IPS-20b (cell line): ENCODE data around the gene WDR91.
"Not testable (repeated sequence)": the region's sequence is repeated elsewhere in the genome, so short reads cannot be mapped to it uniquely, and the experiment has no call there.

Experiments used
- H3K27ac ChIP-seq: one replicate; pipeline ENCODE4 v1.5.1; 2013; ENCODE audit warnings: low read length
- H3K27me3 ChIP-seq: 2 replicates; pipeline ENCODE4 v1.6.1; 2013; ENCODE audit warnings: mild to moderate bottlenecking, low read length, inconsistent platforms; ENCODE audit not compliant: insufficient read depth
- H3K36me3 ChIP-seq: 2 replicates; pipeline ENCODE4 v1.6.1; 2013; ENCODE audit warnings: low read depth, mild to moderate bottlenecking, inconsistent platforms, low read length, moderate library complexity; ENCODE audit not compliant: insufficient read depth
- H3K4me1 ChIP-seq: 2 replicates; pipeline ENCODE4 v1.6.1; 2013; ENCODE audit warnings: mild to moderate bottlenecking, control low read depth, inconsistent platforms, low read length, moderate library complexity; ENCODE audit not compliant: insufficient read depth
- H3K4me3 ChIP-seq: 2 replicates; pipeline ENCODE4 v1.5.1; 2013; ENCODE audit warnings: mild to moderate bottlenecking, low read length, inconsistent platforms
- H3K9ac ChIP-seq: 2 replicates; pipeline ENCODE4 v1.6.1; 2013; ENCODE audit warnings: low read depth, mild to moderate bottlenecking, inconsistent platforms, low read length, moderate library complexity
- H3K9me3 ChIP-seq: 2 replicates; pipeline ENCODE4 v1.6.1; 2013; ENCODE audit warnings: mild to moderate bottlenecking, low read depth, low read length, inconsistent platforms; ENCODE audit not compliant: insufficient read depth

WDR91 gene

DNA sequence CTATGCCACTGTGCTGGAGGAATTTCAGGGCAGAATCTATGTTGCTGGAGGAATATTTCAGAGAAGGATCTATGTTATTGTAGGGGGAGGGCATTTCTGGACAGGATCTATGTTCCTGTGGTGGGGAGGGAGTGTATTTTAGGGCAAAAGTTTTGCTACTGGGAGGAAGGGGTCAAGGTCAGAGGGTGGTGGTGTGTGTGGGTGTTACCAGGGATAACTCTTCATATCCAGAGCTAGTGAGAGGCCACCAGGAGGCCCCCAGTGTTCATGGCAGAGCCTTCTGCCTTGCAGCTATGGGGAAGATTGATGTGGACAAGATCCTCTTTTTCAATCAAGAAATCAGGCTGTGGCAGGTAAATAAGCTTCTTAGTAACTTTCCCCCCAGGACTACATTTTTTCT lies 20.4 kb upstream of the WDR91 start:
- Histone ChIP-seq H3K27me3 (no peaks in the 10 kb centered on the region), H3K9ac (no peak overlapping the region), H3K27ac (no peak overlapping the region)

DNA sequence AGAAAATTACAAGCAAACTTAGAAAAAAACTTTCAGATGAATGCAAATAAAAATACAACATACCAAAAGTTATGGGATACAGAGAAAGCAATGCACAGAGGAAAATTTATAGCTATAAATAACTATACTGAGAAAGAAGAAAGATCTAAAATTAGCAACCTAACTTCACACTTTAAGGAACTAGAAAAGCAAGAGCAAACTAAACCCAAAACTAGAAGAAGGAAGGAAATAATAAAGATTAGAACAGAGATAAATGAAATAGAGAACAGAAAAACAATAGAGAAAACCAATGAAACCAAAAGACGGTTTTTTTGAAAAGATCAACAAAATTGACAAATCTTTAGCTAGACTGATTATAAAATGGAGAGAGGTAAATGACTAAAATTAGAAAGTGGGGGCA lies 12.7 kb upstream of the WDR91 start:
- H3K9me3 ChIP-seq, result no peaks in the 10 kb centered on the region
- H3K27me3 ChIP-seq, result no peaks in the 10 kb centered on the region
- H3K36me3 ChIP-seq, result no peaks in the 10 kb centered on the region
- H3K9ac ChIP-seq, result no peak overlapping the region
- H3K27ac ChIP-seq, result no peak overlapping the region
- H3K4me1 ChIP-seq, result peaks cover 8% of the 10 kb centered on the region
- H3K4me3 ChIP-seq, result no peak overlapping the region

More for the DNA sequence above, 20.4 kb upstream of the WDR91 start:
- Histone ChIP-seq H3K36me3 (no peaks in the 10 kb centered on the region), H3K9me3 (no peaks in the 10 kb centered on the region), H3K4me1 (no peaks in the 10 kb centered on the region), H3K4me3 (no peak overlapping the region)

DNA sequence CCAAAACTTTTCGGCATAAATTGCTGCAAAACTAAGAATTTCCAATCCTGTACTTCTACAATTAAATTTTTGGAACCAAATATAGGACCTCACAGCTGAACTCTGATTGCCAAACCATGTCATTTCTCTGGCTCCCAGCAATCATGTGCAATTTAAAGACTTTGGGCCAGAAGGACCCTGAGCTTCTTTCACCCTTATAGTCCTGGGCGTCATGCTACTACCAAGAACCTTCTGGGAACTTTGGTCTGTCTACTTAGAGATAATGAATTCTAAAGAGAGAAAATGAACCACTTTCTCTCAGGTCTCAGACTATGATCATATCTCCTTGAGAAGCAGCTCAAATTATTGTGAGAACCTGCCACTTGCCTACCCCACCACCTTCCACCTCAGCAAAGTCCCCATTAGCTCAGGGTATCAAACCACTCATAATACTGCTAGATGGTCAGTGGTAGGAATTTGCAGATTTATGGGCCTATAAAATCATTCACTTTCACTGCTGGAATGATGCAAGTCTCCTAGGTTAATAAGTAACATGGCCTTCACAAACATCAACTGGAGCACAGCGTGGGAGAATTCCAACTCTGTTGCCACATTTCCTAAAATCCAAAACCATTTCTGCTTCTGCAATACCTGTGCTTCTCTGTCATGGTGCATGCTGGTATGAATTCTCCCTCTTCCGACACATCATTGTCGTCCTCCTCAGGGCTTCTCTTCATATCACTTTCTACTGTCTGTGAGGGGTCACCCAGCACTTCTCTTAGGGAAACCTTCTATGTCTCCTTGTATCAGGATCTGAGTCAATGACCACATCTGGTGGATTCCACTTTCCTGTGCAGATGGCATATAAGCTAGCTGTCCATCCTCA lies 6.6 kb upstream of the WDR91 start:
- peaks cover 8% of the 10 kb centered on the region for H3K4me1 ChIP-seq
- H3K27me3 ChIP-seq, result no peaks in the 10 kb centered on the region
- no peak overlapping the region for H3K27ac ChIP-seq
- H3K36me3 ChIP-seq, result no peaks in the 10 kb centered on the region
- no peaks in the 10 kb centered on the region for H3K9me3 ChIP-seq
- no peak overlapping the region for H3K4me3 ChIP-seq
- H3K9ac ChIP-seq, result no peak overlapping the region

DNA sequence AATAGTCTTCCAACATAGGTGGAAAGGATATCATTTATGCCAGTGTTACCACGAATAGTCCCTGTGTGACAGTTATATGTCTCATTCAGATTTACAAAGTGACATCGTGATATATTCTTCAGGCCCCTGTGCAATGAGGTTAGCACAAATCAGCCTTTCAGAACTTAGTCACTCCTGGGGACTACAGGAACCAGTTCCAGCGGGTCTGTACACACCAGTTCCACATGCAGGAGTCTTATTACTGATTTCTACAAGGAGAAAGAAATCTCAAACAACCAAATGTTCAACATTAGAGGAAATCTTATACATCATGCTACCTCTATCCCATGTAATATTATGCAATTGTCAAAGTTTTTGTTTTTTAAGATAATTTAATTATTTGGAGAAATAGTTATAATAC lies 4.4 kb upstream of the WDR91 start:
- Histone ChIP-seq H3K9ac (no peak overlapping the region), H3K9me3 (no peaks in the 10 kb centered on the region), H3K36me3 (no peaks in the 10 kb centered on the region), H3K4me1 (no peaks in the 10 kb centered on the region; the same call in 1 of the 2 replicates), H3K4me3 (no peak overlapping the region), H3K27me3 (peaks cover 4% of the 10 kb centered on the region), H3K27ac (no peak overlapping the region)

DNA sequence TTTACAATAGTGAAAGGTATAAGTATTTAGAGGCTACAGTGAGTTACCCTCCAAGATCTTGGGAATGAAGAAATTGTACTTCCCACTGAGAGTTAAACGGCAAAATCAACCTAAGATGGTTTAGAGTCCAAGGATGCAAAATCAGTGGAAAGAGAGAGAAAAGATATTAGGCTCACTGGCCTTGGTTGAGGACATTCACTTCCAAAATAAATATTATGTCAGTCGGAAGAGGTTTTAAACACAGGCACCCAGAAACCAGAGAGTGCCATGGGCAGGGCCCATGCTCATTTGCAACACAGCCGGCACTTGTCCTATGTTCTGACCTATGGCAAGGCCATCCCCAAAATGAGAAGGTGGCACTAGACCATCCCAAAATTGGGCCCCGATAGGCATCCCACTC lies 3.9 kb upstream of the WDR91 start:
- no peak overlapping the region for H3K4me3 ChIP-seq
- no peak overlapping the region for H3K27ac ChIP-seq
- H3K4me1 ChIP-seq, result no peaks in the 10 kb centered on the region; the same call in 1 of the 2 replicates
- H3K9me3 ChIP-seq, result no peaks in the 10 kb centered on the region
- H3K27me3 ChIP-seq, result peaks cover 9% of the 10 kb centered on the region
- no peak overlapping the region for H3K9ac ChIP-seq
- no peaks in the 10 kb centered on the region for H3K36me3 ChIP-seq

DNA sequence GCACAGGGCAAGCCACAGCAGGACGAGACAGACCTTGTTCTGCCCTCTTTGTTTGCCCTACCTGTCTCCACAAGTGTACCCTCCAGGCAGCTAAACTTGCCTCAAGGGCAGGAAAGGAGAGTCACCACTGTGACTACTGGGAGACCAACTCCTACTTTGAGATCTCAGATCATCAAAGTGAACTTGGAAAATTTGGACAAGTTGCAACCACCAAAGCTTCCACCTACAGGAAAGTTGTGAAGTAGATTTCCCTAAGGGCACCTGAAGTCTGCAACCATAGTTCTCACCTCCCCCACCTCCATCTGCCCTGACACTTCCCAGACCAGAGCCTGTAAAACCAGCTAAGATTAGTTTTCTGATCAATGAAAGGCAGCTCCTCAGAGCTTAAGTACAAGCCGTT lies 2.5 kb upstream of the WDR91 start:
- Histone ChIP-seq H3K4me3 (no peak overlapping the region), H3K9ac (no peak overlapping the region), H3K9me3 (no peaks in the 10 kb centered on the region), H3K27ac (no peak overlapping the region), H3K27me3 (peaks cover 9% of the 10 kb centered on the region), H3K4me1 (no peaks in the 10 kb centered on the region; the same call in 1 of the 2 replicates), H3K36me3 (no peaks in the 10 kb centered on the region)

DNA sequence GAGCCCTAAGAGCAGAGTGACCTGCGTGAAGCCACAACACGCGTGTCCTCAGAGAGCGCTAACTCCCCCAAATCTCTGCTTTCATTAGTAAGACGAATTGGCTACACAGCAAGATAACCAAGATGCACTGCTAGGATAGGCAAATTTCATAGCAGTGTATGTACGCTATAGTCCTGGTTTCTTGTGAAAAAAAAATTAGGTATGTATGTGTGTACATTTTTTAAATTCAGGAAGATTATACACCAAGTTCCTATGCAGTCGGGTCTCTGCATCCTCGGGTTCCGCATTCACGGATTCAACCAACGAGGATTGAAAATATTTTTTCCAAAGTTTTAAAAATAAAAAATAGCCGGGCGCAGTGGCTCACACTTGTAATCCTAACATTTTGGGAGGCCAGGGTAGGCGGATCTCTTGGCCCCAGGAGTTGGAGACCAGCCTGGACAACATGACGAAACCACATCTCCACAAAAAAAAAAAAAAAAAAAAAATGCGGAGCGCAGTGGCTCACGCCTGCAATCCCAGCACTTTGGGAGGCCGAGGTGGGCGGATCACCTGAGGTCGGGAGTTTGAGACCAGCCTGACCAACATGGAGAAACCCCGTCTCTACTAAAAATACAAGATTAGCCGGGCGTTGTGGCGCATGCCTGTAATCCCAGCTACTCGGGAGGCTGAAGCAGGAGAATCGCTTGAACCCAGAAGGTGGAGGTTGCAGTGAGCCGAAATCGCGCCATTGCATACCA lies 790 bp upstream of the WDR91 start:
- Histone ChIP-seq H3K9ac (peak overlapping the region; percentile 65; the same call in 1 of the 2 replicates), H3K4me3 (peak overlapping the region; percentile 77)
- H3K27ac ChIP-seq, H3K4me1 ChIP-seq, H3K9me3 ChIP-seq, H3K36me3 ChIP-seq, H3K27me3 ChIP-seq: not testable (repeated sequence)

DNA sequence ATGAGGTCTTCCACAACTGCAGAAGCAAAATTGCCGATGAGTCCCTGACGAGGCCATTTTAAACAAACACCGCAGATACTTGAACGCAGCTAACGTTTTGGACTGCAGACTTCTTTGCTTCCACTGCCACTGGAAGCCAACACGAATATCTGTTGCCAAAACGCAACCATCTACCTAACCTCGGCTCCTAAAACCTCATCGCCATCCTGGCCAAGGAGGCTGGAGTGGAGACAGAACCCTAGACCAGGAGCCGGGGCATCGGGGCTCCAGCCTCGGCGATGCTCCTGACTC lies 493 bp downstream of the WDR91 start:
- H3K27me3 ChIP-seq, result peaks cover 9% of the 10 kb centered on the region
- H3K9ac ChIP-seq, result peak overlapping the region; percentile 76; the same call in 1 of the 2 replicates
- H3K9me3 ChIP-seq, result no peaks in the 10 kb centered on the region
- H3K27ac ChIP-seq, result no peak overlapping the region
- H3K36me3 ChIP-seq, result no peaks in the 10 kb centered on the region
- H3K4me1 ChIP-seq, result no peaks in the 10 kb centered on the region; the same call in 1 of the 2 replicates
- H3K4me3 ChIP-seq, result peak overlapping the region; percentile 77

DNA sequence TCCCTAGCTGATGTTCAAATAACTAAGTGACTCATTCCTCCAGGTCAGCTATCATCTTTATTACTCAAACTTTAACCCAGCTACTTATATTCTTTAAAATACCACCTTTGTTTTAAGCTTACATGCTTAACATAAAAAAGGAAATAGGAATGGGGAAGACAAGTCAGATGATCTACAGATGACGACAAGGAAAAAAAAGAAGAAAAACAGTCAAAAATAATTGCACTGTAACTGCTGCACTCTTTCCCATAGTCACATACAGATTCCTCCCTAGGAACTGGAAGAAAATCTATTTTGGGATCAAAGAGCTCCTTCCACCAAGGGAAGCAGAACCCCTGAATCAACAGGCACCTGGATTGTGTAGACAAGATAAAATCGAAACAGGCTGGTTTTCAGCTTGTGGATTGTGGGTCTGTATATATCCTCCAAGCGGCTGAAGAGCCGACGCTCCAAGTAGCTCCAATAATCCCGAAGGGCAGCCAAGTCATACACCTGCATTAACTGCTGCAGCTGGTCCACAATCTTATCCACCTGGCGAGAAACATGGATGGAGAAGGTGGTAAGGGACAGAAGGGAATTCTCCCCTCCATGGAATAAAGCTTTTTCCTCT lies 2.0 kb downstream of the WDR91 start:
- no peaks in the 10 kb centered on the region; the same call in 1 of the 2 replicates for H3K4me1 ChIP-seq
- H3K36me3 ChIP-seq, result peaks cover 11% of the 10 kb centered on the region; the same call in 1 of the 2 replicates
- H3K4me3 ChIP-seq, result no peak overlapping the region
- peaks cover 9% of the 10 kb centered on the region for H3K27me3 ChIP-seq
- H3K9me3 ChIP-seq, result no peaks in the 10 kb centered on the region
- no peak overlapping the region for H3K27ac ChIP-seq
- no peak overlapping the region for H3K9ac ChIP-seq

DNA sequence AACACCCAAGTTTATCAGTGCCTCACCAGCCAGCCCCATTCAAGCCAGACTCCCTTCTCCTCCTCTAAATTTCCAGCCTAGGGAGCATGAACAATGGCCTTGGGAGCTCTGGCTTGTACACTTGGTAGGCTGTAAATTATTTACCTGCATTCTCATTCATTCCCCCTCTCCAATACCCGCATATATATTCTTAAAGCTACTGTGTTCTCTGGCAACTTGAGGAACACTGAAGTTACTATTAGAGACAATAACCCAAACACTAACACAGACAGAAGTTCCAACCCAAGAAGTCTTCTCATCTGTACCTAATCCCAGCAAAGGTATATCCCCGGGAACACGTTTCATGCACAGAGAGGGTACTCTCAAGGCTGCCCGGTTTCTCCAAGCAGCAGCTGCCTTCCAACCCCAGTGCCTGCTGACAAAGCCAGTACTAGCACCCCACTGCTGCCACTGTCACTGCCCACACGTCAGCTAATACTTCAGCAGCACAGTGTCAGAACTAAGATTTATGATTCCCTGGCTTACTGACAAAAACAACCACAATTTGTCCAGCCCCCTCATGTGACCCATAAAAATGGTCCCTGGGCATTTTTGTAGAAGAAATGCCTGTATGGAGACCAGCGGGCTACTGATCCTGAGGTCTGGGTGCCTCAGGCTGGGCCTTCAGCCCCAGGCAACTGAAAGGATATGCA lies 3.1 kb downstream of the WDR91 start:
- H3K27ac ChIP-seq, result no peak overlapping the region
- H3K4me3 ChIP-seq, result no peak overlapping the region
- peaks cover 19% of the 10 kb centered on the region; the same call in 1 of the 2 replicates for H3K36me3 ChIP-seq
- H3K9me3 ChIP-seq, result no peaks in the 10 kb centered on the region
- H3K9ac ChIP-seq, result no peak overlapping the region
- H3K4me1 ChIP-seq, result no peaks in the 10 kb centered on the region; the same call in 1 of the 2 replicates
- H3K27me3 ChIP-seq, result peaks cover 9% of the 10 kb centered on the region

DNA sequence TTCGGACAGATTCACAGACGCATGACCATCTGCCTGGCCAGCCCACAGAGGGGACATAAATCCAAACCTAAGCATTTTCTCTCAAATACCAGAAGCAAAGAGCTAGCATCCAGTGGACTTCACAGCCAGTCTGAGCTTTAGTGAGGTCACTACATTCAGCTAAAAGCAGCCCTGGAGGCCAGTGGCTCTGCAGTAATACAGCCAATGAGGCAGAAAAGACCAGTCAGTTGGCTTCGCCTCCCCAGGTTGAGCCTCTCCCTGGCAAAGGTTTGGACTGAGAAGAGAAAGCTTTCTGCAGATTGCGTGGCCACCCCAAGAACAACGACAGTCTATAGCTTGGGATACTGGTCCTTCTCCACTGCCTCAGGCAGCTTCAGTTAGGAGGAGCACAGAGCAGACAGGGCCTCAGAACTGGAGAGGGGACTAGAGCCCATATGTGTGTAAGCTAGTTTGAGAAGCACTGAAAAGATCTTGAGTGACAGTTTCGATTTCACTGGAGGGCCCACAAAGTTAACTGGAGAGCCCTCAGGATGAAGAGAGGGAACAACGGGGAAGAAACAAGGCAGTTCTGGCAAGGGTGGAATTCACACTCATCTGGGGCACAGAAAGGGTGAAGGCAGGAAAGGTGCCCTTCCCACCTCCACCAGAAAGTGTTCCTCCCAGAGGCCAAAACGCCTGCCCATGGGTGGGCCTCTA lies 3.8 kb downstream of the WDR91 start:
- Histone ChIP-seq H3K4me1 (no peaks in the 10 kb centered on the region; the same call in 1 of the 2 replicates), H3K9ac (no peak overlapping the region), H3K4me3 (no peak overlapping the region), H3K9me3 (no peaks in the 10 kb centered on the region), H3K27me3 (peaks cover 9% of the 10 kb centered on the region), H3K36me3 (peaks cover 23% of the 10 kb centered on the region; the same call in 1 of the 2 replicates), H3K27ac (no peak overlapping the region)
